PC-9 (cell line): ENCODE data around the gene IFNA5.

Source experiments
- CTCF ChIP-seq: fragments of 200-600 bp; sonication (generic); conservative IDR thresholded peaks from 2 replicates; pipeline ENCODE4 v1.6.1; 2017; ENCODE audit warnings: mixed run types, antibody characterized with exemption, mild to moderate bottlenecking, moderate library complexity
- EZH2 ChIP-seq: fragments of 200-600 bp; sonication (generic); IDR thresholded peaks from 2 replicates; pipeline ENCODE4 v1.8.0; 2017; ENCODE audit warnings: antibody characterized with exemption, low read depth

- TF ChIP-seq CTCF, result no peak
- TF ChIP-seq EZH2, result no peak
Observed at GRCh38 chr9:21348430-21348970, 43.4 kb upstream of the IFNA5 start.
